Rectal smooth muscle tissue (tissue), 1 donor: ENCODE data around the gene SNRNP25.

Experiments used
- H3K27ac ChIP-seq: one replicate; pipeline ENCODE4 v1.7.0; 2013; ENCODE audit warnings: low read depth, low read length, inconsistent platforms
- H3K27me3 ChIP-seq: one replicate; pipeline ENCODE4 v1.7.0; 2013; ENCODE audit warnings: low read length; ENCODE audit not compliant: control insufficient read depth, insufficient read depth
- H3K36me3 ChIP-seq: one replicate; pipeline ENCODE4 v1.7.0; 2013; ENCODE audit warnings: low read length; ENCODE audit not compliant: control insufficient read depth, insufficient read depth
- H3K4me1 ChIP-seq: one replicate; pipeline ENCODE4 v1.7.0; 2013; ENCODE audit warnings: low read length; ENCODE audit not compliant: control insufficient read depth, insufficient read depth
- H3K4me3 ChIP-seq: one replicate; pipeline ENCODE4 v1.7.0; 2013; ENCODE audit warnings: low read length
- H3K9ac ChIP-seq: one replicate; pipeline ENCODE4 v1.7.0; 2013; ENCODE audit warnings: low read length

The SNRNP25 gene

DNA sequence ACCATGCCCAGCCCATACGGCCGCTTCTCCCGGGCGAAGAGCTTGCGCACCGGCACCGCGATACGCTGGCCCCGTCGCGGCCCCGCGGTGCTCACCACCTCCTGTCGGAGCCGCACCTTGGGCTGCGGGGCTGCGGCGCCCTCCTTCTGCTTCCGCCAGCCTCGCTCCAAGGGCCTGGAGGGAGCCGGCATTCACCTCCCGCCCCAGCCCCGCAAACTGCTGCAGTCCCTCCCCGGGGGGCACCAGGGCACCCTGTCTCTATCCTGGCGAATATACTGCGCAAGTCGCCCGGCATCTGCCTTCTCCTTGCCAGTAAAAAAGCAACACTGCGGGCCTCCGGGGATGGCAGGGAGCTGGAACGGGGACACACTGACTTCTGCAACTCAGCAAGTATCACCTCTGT is 8.3 kb downstream of the SNRNP25 start:
- Histone ChIP-seq H3K4me3 (no peak overlapping the region), H3K9ac (no peak overlapping the region), H3K27ac (no peak overlapping the region), H3K36me3 (peaks cover 27% of the 10 kb centered on the region), H3K27me3 (no peaks in the 10 kb centered on the region), H3K4me1 (no peaks in the 10 kb centered on the region)

DNA sequence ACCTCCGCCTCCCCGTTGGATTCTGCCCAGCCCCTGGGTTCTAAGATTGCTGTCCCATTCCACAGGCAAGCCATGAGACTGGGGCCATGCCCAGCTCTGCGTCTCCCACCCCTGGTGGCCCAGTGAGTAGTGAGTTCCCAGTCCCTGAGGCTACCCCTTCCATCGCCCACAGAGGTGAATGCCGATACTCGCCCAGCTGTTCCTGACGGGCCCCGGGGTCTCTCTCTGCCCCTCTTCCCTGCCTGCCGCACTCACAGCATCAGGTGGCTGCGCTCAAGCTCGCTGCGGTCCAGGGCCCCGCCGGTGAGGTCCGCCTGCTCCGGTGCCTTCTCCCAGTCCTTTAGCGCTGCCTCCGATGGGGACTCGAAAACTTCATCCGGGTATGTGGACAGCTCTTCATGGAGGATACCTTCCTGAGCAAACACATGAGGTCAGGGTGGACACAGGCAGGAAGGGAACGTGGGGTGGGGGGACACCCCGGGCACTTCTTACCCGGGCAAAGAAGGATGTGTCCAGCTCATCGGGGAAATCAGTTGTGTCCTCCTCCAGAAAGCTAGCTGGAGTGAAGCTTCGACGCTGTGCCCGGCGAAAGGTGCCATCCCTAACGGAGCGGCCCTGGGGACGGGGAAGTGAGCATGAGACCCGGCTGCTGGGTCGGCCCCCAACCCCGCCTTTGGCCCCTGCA is 8.8 kb downstream of the SNRNP25 start:
- no peak overlapping the region for H3K27ac ChIP-seq
- no peaks in the 10 kb centered on the region for H3K4me1 ChIP-seq
- H3K4me3 ChIP-seq, result no peak overlapping the region
- H3K27me3 ChIP-seq, result no peaks in the 10 kb centered on the region
- peaks cover 27% of the 10 kb centered on the region for H3K36me3 ChIP-seq
- H3K9ac ChIP-seq, result no peak overlapping the region

- Histone ChIP-seq H3K36me3 (peaks cover 25% of the 10 kb centered on the region), H3K9ac (no peak overlapping the region), H3K4me1 (no peaks in the 10 kb centered on the region), H3K27me3 (no peaks in the 10 kb centered on the region), H3K4me3 (no peak overlapping the region), H3K27ac (no peak overlapping the region)
Measured at GRCh38 chr16:62968-63391, 9.4 kb downstream of the SNRNP25 start.

DNA sequence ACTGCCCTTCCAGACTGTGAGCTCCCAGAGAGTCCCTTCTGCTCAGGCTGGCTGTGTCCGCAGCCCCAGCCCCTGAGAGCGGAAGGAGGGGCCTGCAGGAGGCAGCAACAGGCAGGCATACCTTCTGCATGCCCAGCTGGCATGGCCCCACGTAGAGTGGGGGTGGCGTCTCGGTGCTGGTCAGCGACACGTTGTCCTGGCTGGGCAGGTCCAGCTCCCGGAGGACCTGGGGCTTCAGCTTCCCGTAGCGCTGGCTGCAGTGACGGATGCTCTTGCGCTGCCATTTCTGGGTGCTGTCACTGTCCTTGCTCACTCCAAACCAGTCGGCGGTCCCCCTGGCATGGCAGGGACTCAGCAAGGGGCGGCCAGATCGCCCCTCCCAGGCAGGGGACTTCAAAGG is 9.8 kb downstream of the SNRNP25 start:
- Histone ChIP-seq H3K27me3 (no peaks in the 10 kb centered on the region), H3K36me3 (peaks cover 24% of the 10 kb centered on the region), H3K4me1 (no peaks in the 10 kb centered on the region)

DNA sequence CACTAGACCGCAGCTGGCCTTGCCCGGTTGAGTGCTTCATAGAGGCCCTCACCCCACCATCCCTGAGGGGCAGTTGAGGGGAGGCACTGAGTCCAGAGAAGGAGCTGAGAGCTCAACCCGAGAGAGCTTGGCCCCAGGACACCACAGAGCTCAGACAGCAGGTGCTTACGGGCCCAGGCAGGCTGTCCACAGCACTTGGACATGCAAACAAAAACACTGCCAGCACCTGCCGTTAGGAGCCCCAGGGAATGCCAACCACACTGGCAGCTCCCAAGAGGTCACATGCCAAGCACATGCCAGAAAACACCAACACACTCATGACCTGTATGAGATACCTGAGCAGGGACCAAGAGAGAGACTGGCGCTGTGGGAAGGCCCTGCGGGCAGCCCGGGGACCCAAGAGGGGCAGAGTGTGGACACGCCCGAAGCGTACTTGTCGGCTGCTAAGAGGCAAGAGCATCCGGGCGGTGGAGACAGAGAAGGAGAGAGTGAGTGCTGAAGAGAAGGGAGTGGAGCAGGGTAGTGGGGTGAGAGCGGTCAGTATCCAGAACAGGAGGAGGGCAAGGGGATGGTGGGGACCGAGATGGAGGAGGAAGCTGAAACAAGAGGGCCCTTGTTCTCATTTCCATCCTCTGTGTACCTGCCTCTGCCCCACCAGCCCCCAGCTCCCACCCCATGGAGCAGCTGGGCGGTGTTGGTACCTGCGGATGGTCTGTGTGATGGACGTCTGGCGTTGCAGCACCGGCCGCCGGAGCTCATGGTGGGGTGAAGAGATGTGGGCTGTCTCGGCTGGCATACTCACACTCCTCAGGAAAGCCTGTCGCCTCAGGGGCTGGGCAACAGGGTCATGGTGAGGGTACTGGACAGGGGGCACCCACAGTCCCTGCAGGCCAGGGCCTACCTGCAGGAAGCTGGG is 10.6 kb downstream of the SNRNP25 start:
- no peaks in the 10 kb centered on the region for H3K4me1 ChIP-seq

More for the DNA sequence above, 9.8 kb downstream of the SNRNP25 start:
- no peak overlapping the region for H3K9ac ChIP-seq
- H3K27ac ChIP-seq, result no peak overlapping the region
- no peak overlapping the region for H3K4me3 ChIP-seq

DNA sequence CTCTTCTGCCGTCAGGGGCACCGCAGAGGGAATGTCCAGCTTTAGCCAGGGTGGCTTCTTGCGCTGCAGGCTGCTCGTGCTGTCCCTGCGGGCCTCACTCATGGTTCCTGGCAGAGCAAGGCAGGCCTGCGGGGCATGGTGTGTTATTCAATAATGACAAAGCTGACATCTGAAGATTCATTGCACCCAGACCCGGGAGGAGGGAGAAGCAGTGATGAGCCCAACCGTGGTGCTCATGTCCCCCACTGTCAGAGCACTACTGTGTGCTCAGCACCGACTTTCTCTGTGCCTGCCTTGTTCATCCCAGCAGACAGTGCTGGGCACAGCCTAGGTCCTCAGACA is 11.3 kb downstream of the SNRNP25 start:
- H3K9ac ChIP-seq, result no peak overlapping the region
- peaks cover 15% of the 10 kb centered on the region for H3K36me3 ChIP-seq

More for the DNA sequence above, 10.6 kb downstream of the SNRNP25 start:
- Histone ChIP-seq H3K9ac (no peak overlapping the region), H3K4me3 (no peak overlapping the region), H3K27me3 (no peaks in the 10 kb centered on the region), H3K27ac (no peak overlapping the region), H3K36me3 (peaks cover 18% of the 10 kb centered on the region)

GRCh38 chr16:65745-66144 is 12.1 kb downstream of the SNRNP25 start:
- no peaks in the 10 kb centered on the region for H3K27me3 ChIP-seq
- H3K4me1 ChIP-seq, result no peaks in the 10 kb centered on the region
- H3K27ac ChIP-seq, result no peak overlapping the region
- H3K9ac ChIP-seq, result no peak overlapping the region
- H3K36me3 ChIP-seq, result peaks cover 10% of the 10 kb centered on the region
- H3K4me3 ChIP-seq, result no peak overlapping the region

More for the DNA sequence above, 11.3 kb downstream of the SNRNP25 start:
- Histone ChIP-seq H3K27ac (no peak overlapping the region), H3K27me3 (no peaks in the 10 kb centered on the region), H3K4me1 (no peaks in the 10 kb centered on the region), H3K4me3 (no peak overlapping the region)

- Histone ChIP-seq H3K27me3 (no peaks in the 10 kb centered on the region), H3K27ac (no peak overlapping the region), H3K4me3 (no peak overlapping the region), H3K4me1 (peaks cover 6% of the 10 kb centered on the region), H3K36me3 (peaks cover 10% of the 10 kb centered on the region), H3K9ac (no peak overlapping the region)
Measured at GRCh38 chr16:66309-67182, 12.9 kb downstream of the SNRNP25 start.

- peaks cover 10% of the 10 kb centered on the region for H3K36me3 ChIP-seq
- peaks cover 6% of the 10 kb centered on the region for H3K4me1 ChIP-seq
- H3K27ac ChIP-seq, result no peak overlapping the region
- no peak overlapping the region for H3K9ac ChIP-seq
- no peaks in the 10 kb centered on the region for H3K27me3 ChIP-seq
- H3K4me3 ChIP-seq, result no peak overlapping the region
Measured at GRCh38 chr16:67183-67791, 13.7 kb downstream of the SNRNP25 start.

DNA sequence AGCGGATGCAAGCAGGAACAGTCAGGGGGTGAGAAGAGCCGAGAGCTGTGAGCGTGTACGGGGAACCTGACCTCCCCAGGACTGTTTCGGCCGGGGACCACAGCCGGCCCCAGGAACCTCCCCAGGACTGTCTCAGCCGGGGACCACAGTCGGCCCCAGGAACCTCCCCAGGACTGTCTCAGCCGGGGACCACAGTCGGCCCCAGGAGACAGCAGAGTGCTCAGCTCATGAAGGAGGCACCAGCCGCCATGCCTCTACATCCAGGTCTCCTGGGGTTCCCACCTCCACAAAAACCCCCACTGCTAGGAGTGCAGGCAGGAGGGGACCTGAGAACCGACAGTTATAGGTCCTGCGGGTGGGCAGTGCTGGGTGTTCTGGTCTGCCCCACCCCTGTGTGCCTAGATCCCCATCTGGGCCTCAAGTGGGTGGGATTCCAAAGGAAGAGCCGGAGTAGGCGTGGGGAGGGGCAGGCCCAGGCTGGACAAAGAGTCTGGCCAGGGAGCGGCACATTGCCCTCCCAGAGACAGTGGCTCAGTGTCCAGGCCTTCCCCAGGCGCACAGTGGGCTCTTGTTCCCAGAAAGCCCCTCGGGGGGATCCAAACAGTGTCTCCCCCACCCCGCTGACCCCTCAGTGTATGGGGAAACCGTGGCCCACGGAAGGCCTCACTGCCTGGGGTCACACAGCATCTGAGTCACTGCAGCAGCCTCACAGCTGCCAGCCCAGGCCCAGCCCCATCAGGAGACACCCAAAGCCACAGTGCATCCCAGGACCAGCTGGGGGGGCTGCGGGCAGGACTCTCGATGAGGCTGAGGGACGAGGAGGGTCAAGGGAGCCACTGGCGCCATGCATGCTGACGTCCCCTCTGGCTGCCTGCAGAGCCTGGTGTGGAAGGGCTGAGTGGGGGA is 14.5 kb downstream of the SNRNP25 start:
- peaks cover 8% of the 10 kb centered on the region for H3K36me3 ChIP-seq
- H3K27ac ChIP-seq, result no peak overlapping the region
- no peaks in the 10 kb centered on the region for H3K27me3 ChIP-seq
- H3K4me3 ChIP-seq, result no peak overlapping the region
- H3K4me1 ChIP-seq, result peaks cover 10% of the 10 kb centered on the region
- H3K9ac ChIP-seq, result no peak overlapping the region

GRCh38 chr16:69181-69580 is 15.6 kb downstream of the SNRNP25 start:
- Histone ChIP-seq H3K4me1 (peaks cover 10% of the 10 kb centered on the region), H3K27ac (no peak overlapping the region), H3K36me3 (peaks cover 3% of the 10 kb centered on the region), H3K4me3 (no peak overlapping the region), H3K9ac (no peak overlapping the region), H3K27me3 (no peaks in the 10 kb centered on the region)
